ENCODE measurements around the gene SNRPD3.
"Not testable (repeated sequence)": the region's sequence is repeated elsewhere in the genome, so short reads cannot be mapped to it uniquely, and the experiment has no call there.

SNRPD3 gene

GRCh38 chr22:24592851-24593558 lies 37.2 kb downstream of the SNRPD3 start, which contains the start of gene LRRC75B:
Gene LRRC75B, minus strand, starts transcription at chr22:24593073. Its CDS starts 34 bp downstream, at chr22:24593039.
- peak in 1 of 5 donors; percentile 44 for DNase-seq

- not testable (repeated sequence) for DNase-seq
Observed at GRCh38 chr22:24593559-24593835, 37.7 kb downstream of the SNRPD3 start.

GRCh38 chr22:24593836-24594568 lies 38.2 kb downstream of the SNRPD3 start:
- DNase-seq, result no peak

- no peak for DNase-seq
Observed at GRCh38 chr22:24594569-24595120, 38.8 kb downstream of the SNRPD3 start.

- DNase-seq, result no peak
Observed at GRCh38 chr22:24595228-24595627, 39.4 kb downstream of the SNRPD3 start.

GRCh38 chr22:24595863-24596262 lies 40.1 kb downstream of the SNRPD3 start:
- DNase-seq, result no peak

- not testable (repeated sequence) for DNase-seq
Observed at GRCh38 chr22:24597076-24597475, 41.3 kb downstream of the SNRPD3 start.

GRCh38 chr22:24599514-24599913 lies 43.7 kb downstream of the SNRPD3 start:
- DNase-seq, result no peak

- not testable (repeated sequence) for DNase-seq
Observed at GRCh38 chr22:24599958-24600715, 44.3 kb downstream of the SNRPD3 start.

GRCh38 chr22:24601217-24602104 lies 45.7 kb downstream of the SNRPD3 start:
- peak in 1 of 5 donors; percentile 76 for DNase-seq

- not testable (repeated sequence) for DNase-seq
Observed at GRCh38 chr22:24602105-24602749, 46.4 kb downstream of the SNRPD3 start.

- DNase-seq, result not testable (repeated sequence)
Observed at GRCh38 chr22:24602847-24603769, 47.3 kb downstream of the SNRPD3 start, which contains the start of gene GGT1. Gene GGT1, plus strand, starts transcription at chr22:24603193. Its CDS starts 7,889 bp downstream, at chr22:24611082.

- peak in 1 of 5 donors; percentile 30 for DNase-seq
Observed at GRCh38 chr22:24603770-24604629, 48.2 kb downstream of the SNRPD3 start.

GRCh38 chr22:24606340-24606739 lies 50.5 kb downstream of the SNRPD3 start:
- DNase-seq, result not testable (repeated sequence)

- DNase-seq, result peak in 4 of 5 donors; percentile 23 to 83 (median 30)
Observed at GRCh38 chr22:24607429-24607983, 51.7 kb downstream of the SNRPD3 start.

- DNase-seq, result not testable (repeated sequence)
Observed at GRCh38 chr22:24608327-24608726, 52.5 kb downstream of the SNRPD3 start.

GRCh38 chr22:24609888-24610287 lies 54.1 kb downstream of the SNRPD3 start:
- DNase-seq, result not testable (repeated sequence)

GRCh38 chr22:24614794-24615193 lies 59.0 kb downstream of the SNRPD3 start:
- not testable (repeated sequence) for DNase-seq

- DNase-seq, result not testable (repeated sequence)
Observed at GRCh38 chr22:24621244-24621643, 65.4 kb downstream of the SNRPD3 start.
